ENCODE data around the gene ETS2.

DNA sequence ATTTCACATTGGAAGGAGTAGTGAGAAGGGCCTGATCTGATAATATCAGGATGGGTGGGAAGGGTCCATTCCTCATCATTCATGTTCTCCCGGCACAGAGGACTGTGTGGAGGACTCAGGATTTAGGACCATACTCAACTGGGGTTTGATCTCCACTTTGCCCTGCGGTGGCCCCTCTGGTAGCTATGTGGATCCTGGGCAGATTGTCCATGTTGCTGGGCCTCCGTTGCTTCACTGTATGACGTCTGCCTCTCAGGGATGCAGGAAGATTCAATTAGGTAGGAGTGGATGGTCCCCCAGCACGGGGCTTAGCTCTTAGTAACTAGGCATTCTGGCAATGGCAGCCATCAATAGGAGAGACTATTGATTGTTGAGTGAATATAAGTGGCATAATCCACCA, 2.3 kb downstream of the ETS2 start:
- TF ChIP-seq OSR1 (CRISPR knock-in tag; IDR thresholded peaks at IDR 0.05), result no peak
- TF ChIP-seq ARNTL (CRISPR knock-in tag; IDR thresholded peaks at IDR 0.05; ENCODE audit: borderline replicate concordance, low read depth), result no peak
- TF ChIP-seq ZC3H10 (CRISPR knock-in tag; IDR thresholded peaks at IDR 0.05), result no peak
- no peak for TF ChIP-seq ZFP30 (CRISPR knock-in tag; IDR thresholded peaks at IDR 0.05)
- TF ChIP-seq, protein P1, sequence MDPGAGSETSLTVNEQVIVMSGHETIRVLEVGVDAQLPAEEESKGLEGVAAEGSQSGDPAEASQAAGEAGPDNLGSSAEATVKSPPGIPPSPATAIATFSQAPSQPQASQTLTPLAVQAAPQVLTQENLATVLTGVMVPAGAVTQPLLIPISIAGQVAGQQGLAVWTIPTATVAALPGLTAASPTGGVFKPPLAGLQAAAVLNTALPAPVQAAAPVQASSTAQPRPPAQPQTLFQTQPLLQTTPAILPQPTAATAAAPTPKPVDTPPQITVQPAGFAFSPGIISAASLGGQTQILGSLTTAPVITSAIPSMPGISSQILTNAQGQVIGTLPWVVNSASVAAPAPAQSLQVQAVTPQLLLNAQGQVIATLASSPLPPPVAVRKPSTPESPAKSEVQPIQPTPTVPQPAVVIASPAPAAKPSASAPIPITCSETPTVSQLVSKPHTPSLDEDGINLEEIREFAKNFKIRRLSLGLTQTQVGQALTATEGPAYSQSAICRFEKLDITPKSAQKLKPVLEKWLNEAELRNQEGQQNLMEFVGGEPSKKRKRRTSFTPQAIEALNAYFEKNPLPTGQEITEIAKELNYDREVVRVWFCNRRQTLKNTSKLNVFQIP (CRISPR knock-in tag; IDR thresholded peaks at IDR 0.05; ENCODE audit: borderline replicate concordance, low read depth), result no peak
- TF ChIP-seq SNAI2 (CRISPR knock-in tag; IDR thresholded peaks at IDR 0.05), result no peak
- TF ChIP-seq ZNF70 (CRISPR knock-in tag; IDR thresholded peaks at IDR 0.05), result no peak
- no peak for TF ChIP-seq ZNF565 (CRISPR knock-in tag; conservative IDR thresholded peaks at IDR 0.05; ENCODE audit: low read depth)
- TF ChIP-seq CREB5 (CRISPR knock-in tag; IDR thresholded peaks at IDR 0.05; ENCODE audit: low read depth), result no peak
- TF ChIP-seq, protein P2, sequence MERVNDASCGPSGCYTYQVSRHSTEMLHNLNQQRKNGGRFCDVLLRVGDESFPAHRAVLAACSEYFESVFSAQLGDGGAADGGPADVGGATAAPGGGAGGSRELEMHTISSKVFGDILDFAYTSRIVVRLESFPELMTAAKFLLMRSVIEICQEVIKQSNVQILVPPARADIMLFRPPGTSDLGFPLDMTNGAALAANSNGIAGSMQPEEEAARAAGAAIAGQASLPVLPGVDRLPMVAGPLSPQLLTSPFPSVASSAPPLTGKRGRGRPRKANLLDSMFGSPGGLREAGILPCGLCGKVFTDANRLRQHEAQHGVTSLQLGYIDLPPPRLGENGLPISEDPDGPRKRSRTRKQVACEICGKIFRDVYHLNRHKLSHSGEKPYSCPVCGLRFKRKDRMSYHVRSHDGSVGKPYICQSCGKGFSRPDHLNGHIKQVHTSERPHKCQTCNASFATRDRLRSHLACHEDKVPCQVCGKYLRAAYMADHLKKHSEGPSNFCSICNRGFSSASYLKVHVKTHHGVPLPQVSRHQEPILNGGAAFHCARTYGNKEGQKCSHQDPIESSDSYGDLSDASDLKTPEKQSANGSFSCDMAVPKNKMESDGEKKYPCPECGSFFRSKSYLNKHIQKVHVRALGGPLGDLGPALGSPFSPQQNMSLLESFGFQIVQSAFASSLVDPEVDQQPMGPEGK (CRISPR knock-in tag; IDR thresholded peaks at IDR 0.05; ENCODE audit: borderline replicate concordance), result no peak

Measured in SK-N-SH treated with all-trans-retinoic acid at 6 μM for 48 hours (cell line).